HEK293 (cell line): ENCODE measurements around the gene KIF21A.

ENCODE experiments used
- CTCF ChIP-seq: fragments of 450-650 bp; formaldehyde crosslinking; IDR thresholded peaks from 2 replicates; pipeline ENCODE4 v1.5.1; 2016; ENCODE audit warnings: missing biosample characterization, missing genetic modification characterization
- GLIS2 ChIP-seq: fragments of 450-650 bp; formaldehyde crosslinking; IDR thresholded peaks from 2 replicates; pipeline ENCODE4 v1.5.1; 2016; ENCODE audit warnings: missing biosample characterization, missing genetic modification characterization
- RBAK ChIP-seq: fragments of 450-650 bp; formaldehyde crosslinking; IDR thresholded peaks from 2 replicates; pipeline ENCODE4 v1.5.1; 2016; ENCODE audit warnings: missing biosample characterization, missing genetic modification characterization
- ZNF10 ChIP-seq: fragments of 450-650 bp; formaldehyde crosslinking; IDR thresholded peaks from 2 replicates; pipeline ENCODE4 v1.5.1; 2017; ENCODE audit warnings: missing biosample characterization, missing genetic modification characterization
- ZNF211 ChIP-seq: fragments of 450-650 bp; formaldehyde crosslinking; IDR thresholded peaks from 2 replicates; pipeline ENCODE4 v1.5.1; 2016; ENCODE audit warnings: low read depth, missing biosample characterization, missing genetic modification characterization
- ZNF248 ChIP-seq: fragments of 450-650 bp; formaldehyde crosslinking; IDR thresholded peaks from 2 replicates; pipeline ENCODE4 v1.5.1; 2017; ENCODE audit warnings: missing biosample characterization, missing genetic modification characterization
- ZNF48 ChIP-seq: fragments of 450-650 bp; formaldehyde crosslinking; IDR thresholded peaks from 2 replicates; pipeline ENCODE4 v1.5.1; 2016; ENCODE audit warnings: missing biosample characterization, missing genetic modification characterization
- ZNF610 ChIP-seq: fragments of 450-650 bp; formaldehyde crosslinking; IDR thresholded peaks from 2 replicates; pipeline ENCODE4 v1.5.1; 2016; ENCODE audit warnings: missing biosample characterization, missing genetic modification characterization, borderline replicate concordance
- ZNF76 ChIP-seq: fragments of 450-650 bp; formaldehyde crosslinking; IDR thresholded peaks from 2 replicates; pipeline ENCODE4; 2016; ENCODE audit warnings: low read depth, missing biosample characterization, missing genetic modification characterization, borderline replicate concordance

GRCh38 chr12:39440781-39441180 is 2.1 kb downstream of the KIF21A start:
- TF ChIP-seq GLIS2 (tag by site-specific recombination) (no peak), ZNF76 (no peak), RBAK (tag by site-specific recombination) (no peak), ZNF610 (tag by site-specific recombination) (no peak), CTCF (tag by site-specific recombination) (no peak), ZNF10 (tag by site-specific recombination) (no peak), ZNF248 (tag by site-specific recombination) (no peak), ZNF211 (tag by site-specific recombination) (no peak), ZNF48 (tag by site-specific recombination) (no peak)
